ENCODE measurements around the gene PAXIP1. TPM values are rescaled to one million over a fixed set of nuclear protein-coding genes. Genes with fewer than 3 reads are reported as not detected.

PAXIP1 gene
- total and polyA plus RNA-seq, 5 donors = 5.3 to 7.8 (median 7.4) TPM

DNA sequence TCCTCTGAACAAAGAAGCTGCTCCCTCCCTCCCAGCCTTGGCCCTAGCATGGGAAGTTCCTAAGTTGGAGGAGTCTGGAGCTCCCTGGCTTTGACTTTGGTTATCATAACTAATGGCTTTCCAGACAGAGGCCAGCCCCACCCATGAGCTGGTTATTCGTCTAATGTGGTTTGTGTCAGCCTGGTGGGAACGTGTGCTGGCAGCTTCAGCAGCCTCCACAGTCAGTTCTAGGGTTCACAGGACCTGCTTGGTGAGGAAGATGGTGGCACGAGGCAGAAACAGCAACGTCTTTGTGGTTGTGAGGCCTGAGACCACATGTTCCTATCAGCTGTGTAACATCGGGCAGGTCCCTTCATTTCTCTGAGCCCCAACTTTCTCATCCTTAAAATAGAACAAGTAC lies 103.1 kb downstream of the PAXIP1 start:
- ATAC-seq (no peak), DNase-seq (no peak)
- Histone ChIP-seq H3K27me3 (ENCODE audit: control insufficient read depth, insufficient read depth) (no peaks in the 10 kb centered on the region), H3K27ac (ENCODE audit: low read length) (no peak overlapping the region), H3K4me1 (ENCODE audit: control insufficient read depth, insufficient read depth, low read length) (no peaks in the 10 kb centered on the region), H3K9me3 (ENCODE audit: control insufficient read depth, low read length) (no peaks in the 10 kb centered on the region), H3K4me3 (ENCODE audit: low read length) (no peak overlapping the region)
- 64% methylated on average over 5 of the region's 5 CpGs for WGBS
- intact Hi-C loops (cut with DNase I) = no loop called here

DNA sequence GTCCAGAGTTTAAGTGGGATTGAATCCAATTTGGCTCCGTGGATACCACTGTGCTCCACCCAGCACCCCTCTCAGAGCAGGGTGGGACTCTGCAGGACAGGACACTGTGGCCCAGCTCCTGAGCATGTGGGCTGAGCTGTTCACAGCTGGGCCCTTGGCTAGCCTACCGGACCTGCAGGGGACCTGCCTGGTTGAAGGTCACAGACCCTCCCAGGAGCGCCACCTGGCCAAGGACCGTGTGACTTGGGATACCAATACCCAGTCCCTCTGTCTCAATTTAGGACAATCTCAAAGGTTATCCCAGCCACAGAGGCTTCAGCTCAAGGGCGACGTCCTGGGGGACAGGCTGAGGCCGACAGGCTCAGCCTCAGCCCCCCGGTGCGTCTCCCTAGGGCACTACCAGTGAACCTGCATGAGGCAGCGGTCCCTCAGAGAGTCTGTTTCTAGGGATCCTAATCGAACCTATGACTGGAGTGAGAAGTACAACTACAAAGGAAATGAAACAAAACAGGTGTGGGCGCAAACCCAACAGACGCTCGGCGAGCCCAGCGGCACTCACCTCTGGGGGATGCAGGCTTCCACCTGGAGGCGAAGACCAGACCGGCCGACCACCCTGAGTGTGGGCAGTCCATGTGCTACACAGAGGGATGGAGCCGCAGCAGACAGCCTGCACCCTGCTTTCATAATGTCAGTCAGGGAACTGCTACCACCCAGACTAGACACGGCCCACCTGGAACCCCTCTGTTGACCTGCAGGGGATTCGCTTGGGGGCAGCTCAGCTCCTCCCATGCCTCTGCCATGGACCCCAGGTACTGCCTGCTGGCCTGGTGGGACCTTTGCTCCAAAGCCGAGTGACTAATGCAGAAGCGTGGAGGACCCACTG lies 103.7 kb downstream of the PAXIP1 start:
- 86% methylated on average over 24 of the region's 24 CpGs for WGBS
- Histone ChIP-seq H3K27ac (ENCODE audit: low read length) (no peak overlapping the region), H3K9me3 (ENCODE audit: control insufficient read depth, low read length) (no peaks in the 10 kb centered on the region), H3K27me3 (ENCODE audit: control insufficient read depth, insufficient read depth) (no peaks in the 10 kb centered on the region), H3K4me3 (ENCODE audit: low read length) (no peak overlapping the region), H3K4me1 (ENCODE audit: control insufficient read depth, insufficient read depth, low read length) (no peaks in the 10 kb centered on the region)
- intact Hi-C loops (cut with DNase I) = no loop called here
- DNase-seq (no peak), ATAC-seq (no peak)

DNA sequence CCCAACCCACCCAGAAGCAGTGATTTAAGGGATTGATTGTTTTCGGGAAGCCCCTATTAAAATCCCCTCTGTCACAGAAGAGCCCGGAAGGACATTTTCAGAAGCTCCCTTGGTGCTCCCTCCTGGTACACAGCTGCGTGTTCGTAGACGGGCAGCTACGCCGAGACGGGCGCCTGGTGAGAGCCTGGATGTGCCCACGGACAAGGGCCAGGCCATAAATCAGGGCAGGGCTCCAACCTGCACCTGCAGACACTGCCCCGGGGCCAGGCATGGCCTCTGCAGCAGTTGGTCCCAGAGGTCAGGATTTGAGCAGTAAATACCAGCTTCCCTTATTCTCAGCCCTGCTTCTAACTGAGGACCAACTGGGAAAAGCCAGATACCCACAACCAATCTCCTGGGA lies 106.8 kb downstream of the PAXIP1 start:
- no peaks in the 10 kb centered on the region for H3K9me3 ChIP-seq (ENCODE audit: control insufficient read depth, low read length)
- no peak overlapping the region for H3K27ac ChIP-seq (ENCODE audit: low read length)
- WGBS = 87% methylated on average over 11 of the region's 11 CpGs
- H3K4me3 ChIP-seq (ENCODE audit: low read length) = no peak overlapping the region
- ATAC-seq = no peak
- intact Hi-C loops (cut with DNase I) = no loop called here
- DNase-seq = no peak
- H3K27me3 ChIP-seq (ENCODE audit: control insufficient read depth, insufficient read depth) = no peaks in the 10 kb centered on the region
- H3K4me1 ChIP-seq (ENCODE audit: control insufficient read depth, insufficient read depth, low read length) = no peaks in the 10 kb centered on the region

Other genes starting within 250 kb of the PAXIP1 start
- not detected for gene HTR5A, start 67.2 kb upstream of the PAXIP1 start, total RNA-seq
- gene HTR5A, start 67.2 kb upstream of the PAXIP1 start, polyA plus RNA-seq = not detected

Data from right cardiac atrium (tissue), 5 donors.